ENCODE data around the gene FCRLB. TPM values are rescaled to one million over a fixed set of nuclear protein-coding genes. Genes with fewer than 3 reads are reported as not detected.

The FCRLB gene
- total RNA-seq, 1 experiment from 2014 or later = not detected

DNA sequence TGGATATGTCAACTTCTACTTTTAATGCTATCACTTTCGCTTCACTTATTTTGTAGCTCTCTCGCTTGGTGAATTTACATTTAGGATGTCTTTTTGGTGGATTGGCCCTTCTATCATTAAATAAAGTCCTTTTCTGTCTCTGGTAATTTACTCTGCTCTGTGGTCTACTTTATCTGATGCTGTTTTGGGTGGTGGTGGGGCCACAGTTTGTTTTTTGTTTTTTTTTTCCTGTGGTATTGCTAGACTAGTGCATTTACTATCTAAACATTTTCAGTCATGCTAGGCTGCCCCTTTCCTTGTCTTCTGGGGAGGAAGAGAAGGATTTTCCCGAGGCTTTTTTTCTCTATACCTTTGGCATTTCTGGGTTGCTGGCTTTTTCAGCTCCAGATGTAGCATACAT, 32.4 kb upstream of the FCRLB start:
- Histone ChIP-seq H2BK120ac (ENCODE audit: low read depth, low read length, poor library complexity, severe bottlenecking) (no peak overlapping the region), H2AK5ac (ENCODE audit: insufficient read length, low read length) (no peak overlapping the region), H4K8ac (replicated peaks; ENCODE audit: insufficient read length, low read depth, low read length) (no peak overlapping the region), H3K79me2 (ENCODE audit: insufficient read depth, low read length) (no peaks in the 10 kb centered on the region), H3T11ph (ENCODE audit: low read length) (no peak overlapping the region), H3K4me2 (ENCODE audit: insufficient read depth, insufficient read length, low read length) (no peak overlapping the region), H2BK20ac (ENCODE audit: low read depth, low read length, poor library complexity, severe bottlenecking) (no peak overlapping the region), H3K9me3 (ENCODE audit: control insufficient read depth, low read depth, low read length) (no peaks in the 10 kb centered on the region), H4K20me1 (ENCODE audit: control insufficient read depth, insufficient read depth, insufficient read length) (no peaks in the 10 kb centered on the region), H2BK5ac (ENCODE audit: insufficient read length, low read length) (no peak overlapping the region), H3K27ac (ENCODE audit: insufficient read length, low read depth, low read length) (no peak overlapping the region), H3K56ac (ENCODE audit: insufficient read length, low read depth, low read length) (no peak overlapping the region), H4K5ac (ENCODE audit: insufficient read length, low read depth, low read length) (no peak overlapping the region), H3K14ac (ENCODE audit: insufficient read depth, low read length) (no peak overlapping the region), H3K23ac (ENCODE audit: insufficient read length, low read depth, low read length) (no peak overlapping the region), H3K4ac (ENCODE audit: low read depth, low read length) (no peak overlapping the region), H3K79me1 (ENCODE audit: insufficient read depth, low read depth, low read length, poor library complexity, severe bottlenecking) (no peaks in the 10 kb centered on the region), H3K4me1 (ENCODE audit: insufficient read depth, low read length) (no peaks in the 10 kb centered on the region), H2AFZ (ENCODE audit: low read length) (no peak overlapping the region), H3K18ac (ENCODE audit: insufficient read length, low read depth, low read length) (no peak overlapping the region), H4K91ac (ENCODE audit: insufficient read length, low read depth, low read length) (no peak overlapping the region), H3K23me2 (ENCODE audit: insufficient read length, low read depth, low read length, poor library complexity, severe bottlenecking) (no peaks in the 10 kb centered on the region), H2BK12ac (ENCODE audit: insufficient read length, low read depth, low read length) (no peak overlapping the region), H3K9ac (ENCODE audit: extremely low read depth, insufficient read length, low read length) (no peak overlapping the region), H2BK15ac (ENCODE audit: low read depth, low read length) (no peak overlapping the region), H3K27me3 (ENCODE audit: insufficient read depth, low read length) (no peaks in the 10 kb centered on the region)
- H3K4me1 Mint-ChIP-seq = no peaks in the 10 kb centered on the region; a peak in 1 of 4 replicates
- H3K27me3 Mint-ChIP-seq (ENCODE audit: low read depth) = peaks cover 6% of the 10 kb centered on the region
- H3K27ac Mint-ChIP-seq = no peak overlapping the region
- DNase-seq = no peak
- no peaks in the 10 kb centered on the region for H3K36me3 Mint-ChIP-seq (ENCODE audit: insufficient read depth in 1 of 3, low read depth in 3 of 3)
- H3K4me3 Mint-ChIP-seq = no peak overlapping the region
- WGBS (ENCODE audit: extremely low coverage, insufficient read length, low lambda C conversion rate) = no CpG with 5 or more reads among the region's 3 CpGs
- TF ChIP-seq, protein P1, sequence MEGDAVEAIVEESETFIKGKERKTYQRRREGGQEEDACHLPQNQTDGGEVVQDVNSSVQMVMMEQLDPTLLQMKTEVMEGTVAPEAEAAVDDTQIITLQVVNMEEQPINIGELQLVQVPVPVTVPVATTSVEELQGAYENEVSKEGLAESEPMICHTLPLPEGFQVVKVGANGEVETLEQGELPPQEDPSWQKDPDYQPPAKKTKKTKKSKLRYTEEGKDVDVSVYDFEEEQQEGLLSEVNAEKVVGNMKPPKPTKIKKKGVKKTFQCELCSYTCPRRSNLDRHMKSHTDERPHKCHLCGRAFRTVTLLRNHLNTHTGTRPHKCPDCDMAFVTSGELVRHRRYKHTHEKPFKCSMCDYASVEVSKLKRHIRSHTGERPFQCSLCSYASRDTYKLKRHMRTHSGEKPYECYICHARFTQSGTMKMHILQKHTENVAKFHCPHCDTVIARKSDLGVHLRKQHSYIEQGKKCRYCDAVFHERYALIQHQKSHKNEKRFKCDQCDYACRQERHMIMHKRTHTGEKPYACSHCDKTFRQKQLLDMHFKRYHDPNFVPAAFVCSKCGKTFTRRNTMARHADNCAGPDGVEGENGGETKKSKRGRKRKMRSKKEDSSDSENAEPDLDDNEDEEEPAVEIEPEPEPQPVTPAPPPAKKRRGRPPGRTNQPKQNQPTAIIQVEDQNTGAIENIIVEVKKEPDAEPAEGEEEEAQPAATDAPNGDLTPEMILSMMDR (conservative IDR thresholded peaks at IDR 0.05) = no peak
- H3K9me3 Mint-ChIP-seq = no peaks in the 10 kb centered on the region
